ENCODE data around the gene PTPMT1.
A peak's percentile ranks its signal among the peaks of the same experiment; 100 is the strongest.

Gene PTPMT1

DNA sequence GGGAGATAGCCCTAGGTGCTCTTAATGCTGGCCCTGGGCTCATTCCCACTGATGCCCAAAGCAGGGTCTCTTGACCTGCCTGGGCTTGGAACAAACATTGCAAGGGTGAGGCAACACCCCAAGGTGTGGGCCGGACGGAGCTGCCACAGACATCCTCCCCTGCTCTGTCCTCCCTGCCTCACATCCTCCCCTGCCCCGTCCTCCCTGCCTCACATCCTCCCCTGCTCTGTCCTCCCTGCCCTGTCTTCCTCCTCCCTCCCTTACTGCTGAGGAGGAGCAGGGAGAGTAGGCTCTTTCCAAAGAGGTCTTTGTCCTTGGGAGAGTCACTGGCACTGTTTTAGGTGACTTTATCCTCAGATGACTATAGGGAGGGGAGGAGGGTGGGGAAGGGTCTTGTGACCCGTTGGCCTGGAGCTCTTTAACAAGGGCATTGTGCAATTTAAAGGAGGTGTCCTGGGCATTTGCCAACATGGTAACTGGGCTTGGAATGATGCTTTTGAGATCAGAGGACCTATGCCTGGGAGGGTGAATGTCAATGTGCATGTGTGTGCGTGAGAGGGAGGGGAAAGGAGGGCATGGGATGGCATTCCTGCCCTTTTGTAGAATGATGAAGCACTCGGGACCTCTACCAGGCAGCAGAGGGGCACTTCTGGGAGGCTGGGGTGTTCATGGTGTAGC is 21.8 kb downstream of the PTPMT1 start:
- 91% methylated on average over 5 of the region's 6 CpGs for WGBS
- no peak overlapping the region for H2BK15ac ChIP-seq (ENCODE audit: low read depth, poor library complexity, severe bottlenecking)

GRCh38 chr11:47587723-47588326 is 22.4 kb downstream of the PTPMT1 start:
- 88% methylated on average over 14 of the region's 14 CpGs for WGBS
- Histone ChIP-seq H3K27me3 (ENCODE audit: control insufficient read depth in 1 of 2, insufficient read depth in 1 of 2, low read length in 2 of 2) (peaks cover 8 to 13% of the 10 kb centered on the region in 2 experiments), H2BK12ac (ENCODE audit: low read length in 2 of 2) (no peak overlapping the region), H4K91ac (ENCODE audit: low read length) (no peak overlapping the region), H3K4me2 (ENCODE audit: low read length, poor library complexity, severe bottlenecking) (no peak overlapping the region), H3K4me3 (ENCODE audit: insufficient read depth in 1 of 2, low read depth in 1 of 2, low read length in 2 of 2) (peak overlapping the region in 1 of 2 experiments; percentile 47), H2AK5ac (ENCODE audit: low read length, severe bottlenecking) (no peak overlapping the region), H2BK120ac (ENCODE audit: low read depth, low read length) (no peak overlapping the region), H3K18ac (ENCODE audit: low read depth in 1 of 2, low read length in 2 of 2) (no peak overlapping the region), H3K23ac (ENCODE audit: low read length in 2 of 2) (no peak overlapping the region), H3K4ac (ENCODE audit: low read depth in 1 of 2, low read length in 2 of 2) (no peak overlapping the region), H2AFZ (ENCODE audit: low read depth, low read length) (no peak overlapping the region), H2BK5ac (ENCODE audit: low read depth, low read length, poor library complexity, severe bottlenecking) (no peak overlapping the region), H2BK15ac (ENCODE audit: low read depth, poor library complexity, severe bottlenecking) (no peak overlapping the region), H4K8ac (ENCODE audit: low read length) (no peak overlapping the region), H3K9ac (ENCODE audit: low read length) (no peak overlapping the region), H3K36me3 (ENCODE audit: control insufficient read depth in 1 of 2, insufficient read depth in 2 of 2, low read depth in 1 of 2, low read length in 2 of 2) (peaks cover 23 to 39% of the 10 kb centered on the region in 2 experiments), H3K4me1 (ENCODE audit: control insufficient read depth, insufficient read depth, low read depth, low read length) (peaks cover 8% of the 10 kb centered on the region), H3K9me3 (ENCODE audit: control insufficient read depth, low read length) (no peaks in the 10 kb centered on the region), H3K79me1 (replicated peaks; ENCODE audit: low read length, poor library complexity, severe bottlenecking) (no peaks in the 10 kb centered on the region), H3K27ac (ENCODE audit: low read length, poor library complexity, severe bottlenecking) (no peak overlapping the region), H3K14ac (ENCODE audit: low read length in 2 of 2) (no peak overlapping the region)
- no peak for DNase-seq

More for the DNA sequence above, 21.8 kb downstream of the PTPMT1 start:
- peak overlapping the region in 1 of 2 experiments; percentile 47 for H3K4me3 ChIP-seq (ENCODE audit: insufficient read depth in 1 of 2, low read depth in 1 of 2, low read length in 2 of 2)
- H2AFZ ChIP-seq (ENCODE audit: low read depth, low read length): no peak overlapping the region
- H2BK120ac ChIP-seq (ENCODE audit: low read depth, low read length): no peak overlapping the region
- H2BK12ac ChIP-seq (ENCODE audit: low read length in 2 of 2): peak overlapping the region in 1 of 2 experiments; percentile 12
- H4K8ac ChIP-seq (ENCODE audit: low read length): no peak overlapping the region
- no peak overlapping the region for H3K27ac ChIP-seq (ENCODE audit: low read length, poor library complexity, severe bottlenecking)
- DNase-seq: no peak
- no peak overlapping the region for H3K4me2 ChIP-seq (ENCODE audit: low read length, poor library complexity, severe bottlenecking)
- peaks cover 7% of the 10 kb centered on the region for H3K4me1 ChIP-seq (ENCODE audit: control insufficient read depth, insufficient read depth, low read depth, low read length)
- H3K27me3 ChIP-seq (ENCODE audit: control insufficient read depth in 1 of 2, insufficient read depth in 1 of 2, low read length in 2 of 2): peaks cover 2 to 7% of the 10 kb centered on the region in 2 experiments
- no peak overlapping the region for H3K4ac ChIP-seq (ENCODE audit: low read depth in 1 of 2, low read length in 2 of 2)
- no peak overlapping the region for H3K18ac ChIP-seq (ENCODE audit: low read depth in 1 of 2, low read length in 2 of 2)
- H2BK5ac ChIP-seq (ENCODE audit: low read depth, low read length, poor library complexity, severe bottlenecking): no peak overlapping the region
- peaks cover 2% of the 10 kb centered on the region for H3K79me1 ChIP-seq (replicated peaks; ENCODE audit: low read length, poor library complexity, severe bottlenecking)
- no peak overlapping the region for H3K23ac ChIP-seq (ENCODE audit: low read length in 2 of 2)
- H3K9ac ChIP-seq (ENCODE audit: low read length): peak overlapping the region; percentile 49
- no peak overlapping the region for H4K91ac ChIP-seq (ENCODE audit: low read length)
- H3K14ac ChIP-seq (ENCODE audit: low read length in 2 of 2): no peak overlapping the region
- peaks cover 30 to 46% of the 10 kb centered on the region in 2 experiments for H3K36me3 ChIP-seq (ENCODE audit: control insufficient read depth in 1 of 2, insufficient read depth in 2 of 2, low read depth in 1 of 2, low read length in 2 of 2)
- no peaks in the 10 kb centered on the region for H3K9me3 ChIP-seq (ENCODE audit: control insufficient read depth, low read length)
- no peak overlapping the region for H2AK5ac ChIP-seq (ENCODE audit: low read length, severe bottlenecking)

DNA sequence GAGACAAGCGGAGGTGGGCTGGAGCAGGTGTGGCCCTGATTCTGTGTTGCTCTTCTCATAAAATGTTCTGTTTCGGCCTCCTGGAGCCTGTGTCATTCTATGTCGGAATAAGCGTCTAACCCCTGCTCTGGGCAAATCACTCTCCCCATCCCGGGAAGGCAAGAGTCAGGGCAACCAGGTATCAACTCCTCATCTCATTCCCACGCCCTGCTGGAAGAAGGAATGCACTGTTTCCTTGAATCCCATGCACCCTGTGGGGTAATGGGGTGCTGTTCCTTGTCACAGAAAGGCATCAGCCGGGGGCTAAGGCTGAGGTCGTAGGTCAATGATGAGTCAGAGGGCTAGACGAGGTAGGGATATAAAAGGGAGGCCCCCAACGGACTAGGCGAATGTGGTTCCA is 23.7 kb downstream of the PTPMT1 start:
- peaks cover 21 to 26% of the 10 kb centered on the region in 2 experiments for H3K27me3 ChIP-seq (ENCODE audit: control insufficient read depth in 1 of 2, insufficient read depth in 1 of 2, low read length in 2 of 2)
- H3K27ac ChIP-seq (ENCODE audit: low read length, poor library complexity, severe bottlenecking): no peak overlapping the region
- no peak overlapping the region for H3K4me3 ChIP-seq (ENCODE audit: insufficient read depth in 1 of 2, low read depth in 1 of 2, low read length in 2 of 2)
- H2BK5ac ChIP-seq (ENCODE audit: low read depth, low read length, poor library complexity, severe bottlenecking): no peak overlapping the region
- H3K14ac ChIP-seq (ENCODE audit: low read length in 2 of 2): no peak overlapping the region
- DNase-seq: no peak
- H3K9me3 ChIP-seq (ENCODE audit: control insufficient read depth, low read length): no peaks in the 10 kb centered on the region
- H2BK15ac ChIP-seq (ENCODE audit: low read depth, poor library complexity, severe bottlenecking): peak overlapping the region; percentile 33
- H2BK120ac ChIP-seq (ENCODE audit: low read depth, low read length): no peak overlapping the region
- H3K23ac ChIP-seq (ENCODE audit: low read length in 2 of 2): no peak overlapping the region
- no peak overlapping the region for H4K91ac ChIP-seq (ENCODE audit: low read length)
- no peak overlapping the region for H2AFZ ChIP-seq (ENCODE audit: low read depth, low read length)
- no peak overlapping the region for H3K4me2 ChIP-seq (ENCODE audit: low read length, poor library complexity, severe bottlenecking)
- H2AK5ac ChIP-seq (ENCODE audit: low read length, severe bottlenecking): no peak overlapping the region
- peaks cover 16% of the 10 kb centered on the region for H3K4me1 ChIP-seq (ENCODE audit: control insufficient read depth, insufficient read depth, low read depth, low read length)
- WGBS: 96% methylated on average over 7 of the region's 11 CpGs
- H3K36me3 ChIP-seq (ENCODE audit: control insufficient read depth in 1 of 2, insufficient read depth in 2 of 2, low read depth in 1 of 2, low read length in 2 of 2): peaks cover 10 to 26% of the 10 kb centered on the region in 2 experiments
- no peak overlapping the region for H2BK12ac ChIP-seq (ENCODE audit: low read length in 2 of 2)
- no peak overlapping the region for H3K4ac ChIP-seq (ENCODE audit: low read depth in 1 of 2, low read length in 2 of 2)
- H4K8ac ChIP-seq (ENCODE audit: low read length): no peak overlapping the region
- H3K79me1 ChIP-seq (replicated peaks; ENCODE audit: low read length, poor library complexity, severe bottlenecking): no peaks in the 10 kb centered on the region
- no peak overlapping the region for H3K18ac ChIP-seq (ENCODE audit: low read depth in 1 of 2, low read length in 2 of 2)
- H3K9ac ChIP-seq (ENCODE audit: low read length): no peak overlapping the region

DNA sequence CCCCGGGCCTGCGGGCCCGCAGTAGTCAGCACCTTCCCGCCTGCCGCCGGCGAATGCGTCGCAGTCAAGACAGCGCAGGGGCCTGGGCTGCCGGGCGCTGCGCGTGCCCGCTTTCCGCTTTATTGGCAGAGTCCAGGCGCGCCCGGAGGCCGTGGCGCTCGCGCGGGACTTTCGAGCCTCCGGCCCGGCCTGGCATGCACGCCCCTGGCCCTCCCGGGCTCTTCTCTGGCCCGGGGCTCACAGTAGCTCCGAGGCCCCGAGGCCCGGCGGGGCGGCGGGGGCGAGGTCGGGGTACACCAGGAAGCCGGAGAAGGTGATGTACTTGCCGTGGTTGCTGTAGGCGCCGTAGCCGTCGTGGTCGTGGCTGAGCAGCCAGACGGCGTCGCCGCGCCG is 24.2 kb downstream of the PTPMT1 start:
- no peak for DNase-seq
- WGBS: 94% methylated on average over 51 of the region's 51 CpGs

More for the DNA sequence above, 24.2 kb downstream of the PTPMT1 start:
- Histone ChIP-seq H3K4me1 (ENCODE audit: control insufficient read depth, insufficient read depth, low read depth, low read length) (peaks cover 20% of the 10 kb centered on the region), H3K23ac (ENCODE audit: low read length in 2 of 2) (no peak overlapping the region), H2BK120ac (ENCODE audit: low read depth, low read length) (no peak overlapping the region), H2BK15ac (ENCODE audit: low read depth, poor library complexity, severe bottlenecking) (no peak overlapping the region), H3K36me3 (ENCODE audit: control insufficient read depth in 1 of 2, insufficient read depth in 2 of 2, low read depth in 1 of 2, low read length in 2 of 2) (peaks cover 6 to 22% of the 10 kb centered on the region in 2 experiments), H2BK12ac (ENCODE audit: low read length in 2 of 2) (no peak overlapping the region), H4K8ac (ENCODE audit: low read length) (no peak overlapping the region), H3K9ac (ENCODE audit: low read length) (no peak overlapping the region), H4K91ac (ENCODE audit: low read length) (no peak overlapping the region), H3K27me3 (ENCODE audit: control insufficient read depth in 1 of 2, insufficient read depth in 1 of 2, low read length in 2 of 2) (peaks cover 26 to 31% of the 10 kb centered on the region in 2 experiments), H3K79me1 (replicated peaks; ENCODE audit: low read length, poor library complexity, severe bottlenecking) (no peaks in the 10 kb centered on the region), H2AFZ (ENCODE audit: low read depth, low read length) (no peak overlapping the region), H3K27ac (ENCODE audit: low read length, poor library complexity, severe bottlenecking) (no peak overlapping the region), H3K4me2 (ENCODE audit: low read length, poor library complexity, severe bottlenecking) (no peak overlapping the region), H3K14ac (ENCODE audit: low read length in 2 of 2) (no peak overlapping the region), H3K18ac (ENCODE audit: low read depth in 1 of 2, low read length in 2 of 2) (no peak overlapping the region), H2BK5ac (ENCODE audit: low read depth, low read length, poor library complexity, severe bottlenecking) (no peak overlapping the region), H3K4me3 (ENCODE audit: insufficient read depth in 1 of 2, low read depth in 1 of 2, low read length in 2 of 2) (peak overlapping the region in 1 of 2 experiments; percentile 4), H3K4ac (ENCODE audit: low read depth in 1 of 2, low read length in 2 of 2) (no peak overlapping the region), H3K9me3 (ENCODE audit: control insufficient read depth, low read length) (no peaks in the 10 kb centered on the region), H2AK5ac (ENCODE audit: low read length, severe bottlenecking) (no peak overlapping the region)
